Large intestine (tissue), 3 donors: Measurements from ENCODE around the gene CTCF. TPM values are rescaled to one million over a fixed set of nuclear protein-coding genes. Genes with fewer than 3 reads are reported as not detected.
"Not testable (repeated sequence)": the region's sequence is repeated elsewhere in the genome, so short reads cannot be mapped to it uniquely, and the experiment has no call there.

Source experiments
- DNase-seq, 2 donors: peaks; one replicate each; pipeline versions ENCODE4 v3.0.0 to v3.0.0-alpha.2; 2013
- H3K27ac ChIP-seq: one replicate; pipeline ENCODE4 v1.5.1; 2013; ENCODE audit warnings: low read length
- H3K27me3 ChIP-seq: 2 replicates; pipeline ENCODE4 v1.6.1; 2013; ENCODE audit warnings: low read length; ENCODE audit not compliant: control insufficient read depth, insufficient read depth
- H3K36me3 ChIP-seq: 2 replicates; pipeline ENCODE4 v1.6.1; 2013; ENCODE audit warnings: low read length; ENCODE audit not compliant: control insufficient read depth, insufficient read depth
- H3K4me1 ChIP-seq: one replicate; pipeline ENCODE4 v1.6.1; 2013; ENCODE audit warnings: low read length; ENCODE audit not compliant: control insufficient read depth, insufficient read depth
- H3K4me3 ChIP-seq: one replicate; pipeline ENCODE4 v1.5.1; 2013; ENCODE audit warnings: low read length
- H3K9me3 ChIP-seq: one replicate; pipeline ENCODE4 v1.6.1; 2013; ENCODE audit warnings: mild to moderate bottlenecking, low read depth, low read length, moderate library complexity; ENCODE audit not compliant: control insufficient read depth
- WGBS: methylation state at CpG from one replicate; pipeline ENCODE4 v1.1.5; 2013; ENCODE audit warnings: low lambda C conversion rate; ENCODE audit not compliant: insufficient coverage; 5-methylcytosine and 5-hydroxymethylcytosine counted together
- polyA plus RNA-seq: library from polyadenylated mRNA; unstranded; fragments of 120-200 nt; gene quantifications from one replicate; pipeline ENCODE4 v1.2.1, GENCODE V29; 2013

CTCF gene
- polyA plus RNA-seq, 1 donor: 43.6 TPM

GRCh38 chr16:67533987-67534386 lies 28.3 kb upstream of the CTCF start:
- peaks cover 76% of the 10 kb centered on the region for H3K27me3 ChIP-seq
- H3K9me3 ChIP-seq, H3K36me3 ChIP-seq, H3K4me3 ChIP-seq, H3K27ac ChIP-seq, DNase-seq: not testable (repeated sequence)
- peaks cover 28% of the 10 kb centered on the region for H3K4me1 ChIP-seq
- 80% methylated on average over 2 of the region's 6 CpGs for WGBS

GRCh38 chr16:67534431-67534830 lies 27.9 kb upstream of the CTCF start:
- H3K36me3 ChIP-seq: no peaks in the 10 kb centered on the region
- DNase-seq: no peak
- H3K9me3 ChIP-seq: peaks cover 9% of the 10 kb centered on the region
- no peak overlapping the region for H3K4me3 ChIP-seq
- peaks cover 76% of the 10 kb centered on the region for H3K27me3 ChIP-seq
- H3K4me1 ChIP-seq: peaks cover 29% of the 10 kb centered on the region
- no peak overlapping the region for H3K27ac ChIP-seq

- peaks cover 77% of the 10 kb centered on the region for H3K27me3 ChIP-seq
- H3K27ac ChIP-seq: no peak overlapping the region
- H3K36me3 ChIP-seq: peaks cover 3% of the 10 kb centered on the region
- peaks cover 30% of the 10 kb centered on the region for H3K4me1 ChIP-seq
- no peak for DNase-seq
- WGBS: 78% methylated on average over 1 of the region's 2 CpGs
- H3K4me3 ChIP-seq: no peak overlapping the region
- peaks cover 6% of the 10 kb centered on the region for H3K9me3 ChIP-seq
These were observed 27.1 kb upstream of the CTCF start for GRCh38 chr16:67535201-67535600.

GRCh38 chr16:67537270-67537635 lies 25.1 kb upstream of the CTCF start:
- Histone ChIP-seq H3K4me3 (peak overlapping the region; percentile 50), H3K27ac (no peak overlapping the region), H3K36me3 (peaks cover 14% of the 10 kb centered on the region), H3K27me3 (peaks cover 63% of the 10 kb centered on the region), H3K9me3 (peaks cover 6% of the 10 kb centered on the region), H3K4me1 (peaks cover 24% of the 10 kb centered on the region)
- peak in 1 of 2 donors; percentile 50 for DNase-seq
- WGBS: no CpG with 5 or more reads among the region's 32 CpGs

- H3K9me3 ChIP-seq: peaks cover 6% of the 10 kb centered on the region
- H3K4me3 ChIP-seq: peak overlapping the region; percentile 50
- peak in 1 of 2 donors; percentile 57 for DNase-seq
- no CpG with 5 or more reads among the region's 97 CpGs for WGBS
- no peak overlapping the region for H3K27ac ChIP-seq
- H3K27me3 ChIP-seq: peaks cover 56% of the 10 kb centered on the region
- peaks cover 24% of the 10 kb centered on the region for H3K4me1 ChIP-seq
- H3K36me3 ChIP-seq: peaks cover 15% of the 10 kb centered on the region
These were observed 24.4 kb upstream of the CTCF start for GRCh38 chr16:67537636-67538591.

- Histone ChIP-seq H3K36me3 (peaks cover 15% of the 10 kb centered on the region), H3K27me3 (peaks cover 55% of the 10 kb centered on the region), H3K4me3 (peak overlapping the region; percentile 50), H3K4me1 (peaks cover 24% of the 10 kb centered on the region), H3K9me3 (peaks cover 6% of the 10 kb centered on the region), H3K27ac (no peak overlapping the region)
- WGBS: no CpG with 5 or more reads among the region's 23 CpGs
- peak in 1 of 2 donors; percentile 36 for DNase-seq
These were observed 23.6 kb upstream of the CTCF start for GRCh38 chr16:67538666-67539101.

- H3K4me3 ChIP-seq: no peak overlapping the region
- WGBS: no CpG with 5 or more reads among the region's 4 CpGs
- H3K9me3 ChIP-seq: peaks cover 6% of the 10 kb centered on the region
- DNase-seq: no peak
- peaks cover 55% of the 10 kb centered on the region for H3K27me3 ChIP-seq
- H3K4me1 ChIP-seq: peaks cover 24% of the 10 kb centered on the region
- H3K36me3 ChIP-seq: peaks cover 16% of the 10 kb centered on the region
- H3K27ac ChIP-seq: no peak overlapping the region
These were observed 23.1 kb upstream of the CTCF start for GRCh38 chr16:67539271-67539670.

- Histone ChIP-seq H3K27ac (no peak overlapping the region), H3K27me3 (peaks cover 54% of the 10 kb centered on the region), H3K4me3 (no peak overlapping the region), H3K9me3 (peaks cover 6% of the 10 kb centered on the region), H3K4me1 (peaks cover 24% of the 10 kb centered on the region), H3K36me3 (peaks cover 23% of the 10 kb centered on the region)
- no CpG with 5 or more reads among the region's 27 CpGs for WGBS
- DNase-seq: no peak
These were observed 22.4 kb upstream of the CTCF start for GRCh38 chr16:67539691-67540635.

- no peak overlapping the region for H3K27ac ChIP-seq
- DNase-seq: no peak
- no peak overlapping the region for H3K4me3 ChIP-seq
- H3K36me3 ChIP-seq: peaks cover 23% of the 10 kb centered on the region
- no CpG with 5 or more reads among the region's 1 CpG for WGBS
- peaks cover 46% of the 10 kb centered on the region for H3K27me3 ChIP-seq
- H3K4me1 ChIP-seq: peaks cover 24% of the 10 kb centered on the region
- H3K9me3 ChIP-seq: peaks cover 6% of the 10 kb centered on the region
These were observed 21.6 kb upstream of the CTCF start for GRCh38 chr16:67540756-67541155.
